C4-2B (cell line): ENCODE data around the gene EXOC7.
"Not testable (repeated sequence)": the region's sequence is repeated elsewhere in the genome, so short reads cannot be mapped to it uniquely, and the experiment has no call there.

Experiments used
- H3K27ac ChIP-seq: fragments of 450-650 bp; 2 replicates; pipeline ENCODE4 v1.5.1; 2017
- ZFX ChIP-seq: fragments of 450-650 bp; IDR thresholded peaks from 2 replicates; pipeline ENCODE4 v1.6.1; 2017
- TF ChIP-seq, protein P1 (sequence below): fragments of 450-650 bp; conservative IDR thresholded peaks from 2 replicates; pipeline ENCODE4 v1.5.1; 2017; ENCODE audit warnings: mild to moderate bottlenecking

The EXOC7 gene

DNA sequence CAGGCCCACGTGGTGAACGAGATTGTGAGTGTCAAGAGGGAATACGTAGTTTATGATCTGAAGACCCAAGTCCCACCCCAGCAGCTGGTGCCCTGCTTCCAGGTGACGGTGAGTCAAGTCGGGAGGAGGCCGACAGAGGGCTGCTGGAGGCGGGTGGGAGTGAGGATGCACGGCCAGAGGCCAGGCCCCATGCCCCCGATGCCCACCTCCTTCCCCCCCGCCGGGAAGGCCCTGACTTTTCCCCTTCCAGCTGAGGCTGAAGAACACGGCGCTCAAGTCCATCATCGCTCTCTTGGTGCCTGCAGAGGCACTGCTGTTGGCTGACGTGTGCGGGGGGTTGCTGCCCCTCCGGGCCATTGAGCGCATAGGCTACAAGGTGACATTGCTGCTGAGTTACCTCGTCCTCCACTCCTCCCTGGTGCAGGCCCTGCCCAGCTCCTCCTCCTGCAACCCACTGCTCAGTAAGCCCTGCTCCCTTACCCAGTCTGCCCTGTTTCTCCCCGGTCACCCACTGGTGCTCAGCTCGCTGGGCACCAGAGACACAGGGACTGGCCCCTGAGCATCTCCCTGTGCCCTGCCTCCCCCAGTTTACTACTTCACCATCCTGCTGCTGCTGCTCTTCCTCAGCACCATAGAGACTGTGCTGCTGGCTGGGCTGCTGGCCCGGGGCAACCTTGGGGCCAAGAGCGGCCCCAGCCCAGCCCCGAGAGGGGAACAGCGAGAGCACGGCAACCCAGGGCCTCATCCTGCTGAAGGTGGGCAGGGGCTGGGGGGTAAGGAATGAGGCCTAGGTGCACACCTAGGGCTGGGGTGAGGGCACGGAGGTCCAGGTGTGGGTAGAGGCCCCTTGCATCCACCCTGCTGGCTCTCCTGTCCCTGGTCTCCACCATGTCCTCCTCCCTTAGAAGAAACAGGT is 22.0 kb downstream of the EXOC7 start:
- TF ChIP-seq ZFX: no peak
- TF ChIP-seq, protein P1, sequence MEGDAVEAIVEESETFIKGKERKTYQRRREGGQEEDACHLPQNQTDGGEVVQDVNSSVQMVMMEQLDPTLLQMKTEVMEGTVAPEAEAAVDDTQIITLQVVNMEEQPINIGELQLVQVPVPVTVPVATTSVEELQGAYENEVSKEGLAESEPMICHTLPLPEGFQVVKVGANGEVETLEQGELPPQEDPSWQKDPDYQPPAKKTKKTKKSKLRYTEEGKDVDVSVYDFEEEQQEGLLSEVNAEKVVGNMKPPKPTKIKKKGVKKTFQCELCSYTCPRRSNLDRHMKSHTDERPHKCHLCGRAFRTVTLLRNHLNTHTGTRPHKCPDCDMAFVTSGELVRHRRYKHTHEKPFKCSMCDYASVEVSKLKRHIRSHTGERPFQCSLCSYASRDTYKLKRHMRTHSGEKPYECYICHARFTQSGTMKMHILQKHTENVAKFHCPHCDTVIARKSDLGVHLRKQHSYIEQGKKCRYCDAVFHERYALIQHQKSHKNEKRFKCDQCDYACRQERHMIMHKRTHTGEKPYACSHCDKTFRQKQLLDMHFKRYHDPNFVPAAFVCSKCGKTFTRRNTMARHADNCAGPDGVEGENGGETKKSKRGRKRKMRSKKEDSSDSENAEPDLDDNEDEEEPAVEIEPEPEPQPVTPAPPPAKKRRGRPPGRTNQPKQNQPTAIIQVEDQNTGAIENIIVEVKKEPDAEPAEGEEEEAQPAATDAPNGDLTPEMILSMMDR: no peak
- H3K27ac ChIP-seq: no peak overlapping the region

DNA sequence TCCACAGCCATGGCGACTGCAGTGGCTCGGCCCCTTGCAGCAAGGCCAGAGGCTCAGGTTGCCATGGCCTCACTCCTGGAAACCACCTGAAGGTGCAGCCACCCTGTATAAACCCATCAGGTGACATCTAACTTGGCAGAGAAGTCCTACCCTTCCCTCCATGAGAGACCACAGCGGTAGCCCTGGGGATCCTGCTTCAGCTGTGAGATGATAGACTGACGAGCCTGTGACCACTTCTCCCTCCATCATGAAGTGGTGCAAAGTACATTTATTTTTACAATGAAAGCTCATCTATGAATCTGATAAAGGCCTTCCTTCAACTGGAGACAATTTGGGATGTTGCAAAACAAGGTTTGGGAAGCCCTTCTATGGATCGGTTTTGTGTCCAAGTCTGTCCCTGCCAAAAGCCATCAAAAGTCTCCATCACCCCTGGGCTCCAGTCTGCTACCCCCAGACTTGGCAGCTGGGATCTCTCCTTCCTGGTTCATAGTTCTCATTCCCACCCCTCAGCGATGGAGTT is 22.8 kb downstream of the EXOC7 start:
- no peak for TF ChIP-seq ZFX
- TF ChIP-seq, protein P1: no peak
- H3K27ac ChIP-seq: no peak overlapping the region

DNA sequence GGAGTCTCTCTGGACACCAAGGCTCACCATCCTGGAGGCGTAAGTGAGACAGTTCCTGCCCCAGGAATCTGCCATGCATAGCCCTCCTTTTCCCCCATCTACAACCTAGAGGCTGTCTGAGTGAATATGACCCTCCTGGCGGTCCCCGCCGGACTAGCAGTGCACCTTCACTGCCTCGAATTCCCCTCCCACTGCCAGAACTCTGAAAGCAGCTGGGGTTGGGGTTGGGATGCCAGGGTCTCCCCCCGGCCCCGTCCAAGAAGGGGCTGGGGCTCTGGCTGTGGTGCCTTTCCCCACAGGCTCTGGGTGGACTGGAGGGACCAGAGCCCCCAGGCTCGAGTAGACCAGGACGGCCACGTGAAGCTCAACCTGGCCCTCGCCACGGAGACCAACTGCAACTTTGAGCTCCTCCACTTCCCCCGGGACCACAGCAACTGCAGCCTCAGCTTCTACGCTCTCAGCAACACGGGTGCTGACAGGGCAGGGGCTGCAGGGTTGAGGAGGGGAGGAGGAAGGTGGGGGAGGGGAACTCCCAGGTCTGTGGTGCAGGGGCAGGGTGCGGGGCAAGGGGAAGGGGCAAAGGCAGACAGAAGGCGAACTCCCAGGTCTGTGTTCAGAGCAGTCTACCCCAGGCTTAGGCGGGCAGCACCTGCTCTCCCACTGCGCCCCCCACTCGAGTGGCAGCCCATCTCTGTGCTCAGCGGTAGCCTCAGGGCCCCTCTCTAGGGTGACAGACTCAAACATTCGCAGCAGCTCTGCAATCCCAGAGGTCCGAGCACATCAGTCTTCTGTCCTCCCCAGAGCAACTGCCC is 23.4 kb downstream of the EXOC7 start:
- TF ChIP-seq ZFX: no peak
- TF ChIP-seq, protein P1: no peak
- H3K27ac ChIP-seq: no peak overlapping the region

DNA sequence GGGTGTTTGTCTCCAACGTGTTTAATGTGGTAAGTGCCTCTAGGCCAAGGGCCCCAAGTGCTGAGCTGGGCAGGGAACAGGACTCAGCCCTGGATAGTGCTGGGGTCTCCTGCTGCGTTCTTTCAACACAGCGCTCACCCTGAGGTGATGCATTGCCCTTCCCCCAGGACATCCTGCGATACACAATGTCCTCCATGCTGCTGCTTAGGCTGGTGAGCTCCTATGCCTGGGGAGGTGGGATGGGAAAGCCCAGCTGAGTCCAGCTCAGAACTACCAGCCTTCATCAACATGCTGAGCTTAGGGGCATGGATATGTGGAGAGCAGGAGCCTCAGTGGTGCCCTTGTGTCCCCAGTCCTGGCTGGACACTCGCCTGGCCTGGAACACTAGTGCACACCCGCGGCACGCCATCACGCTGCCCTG is 24.0 kb downstream of the EXOC7 start:
- no peak overlapping the region for H3K27ac ChIP-seq
- TF ChIP-seq, protein P1: no peak
- TF ChIP-seq ZFX: no peak

DNA sequence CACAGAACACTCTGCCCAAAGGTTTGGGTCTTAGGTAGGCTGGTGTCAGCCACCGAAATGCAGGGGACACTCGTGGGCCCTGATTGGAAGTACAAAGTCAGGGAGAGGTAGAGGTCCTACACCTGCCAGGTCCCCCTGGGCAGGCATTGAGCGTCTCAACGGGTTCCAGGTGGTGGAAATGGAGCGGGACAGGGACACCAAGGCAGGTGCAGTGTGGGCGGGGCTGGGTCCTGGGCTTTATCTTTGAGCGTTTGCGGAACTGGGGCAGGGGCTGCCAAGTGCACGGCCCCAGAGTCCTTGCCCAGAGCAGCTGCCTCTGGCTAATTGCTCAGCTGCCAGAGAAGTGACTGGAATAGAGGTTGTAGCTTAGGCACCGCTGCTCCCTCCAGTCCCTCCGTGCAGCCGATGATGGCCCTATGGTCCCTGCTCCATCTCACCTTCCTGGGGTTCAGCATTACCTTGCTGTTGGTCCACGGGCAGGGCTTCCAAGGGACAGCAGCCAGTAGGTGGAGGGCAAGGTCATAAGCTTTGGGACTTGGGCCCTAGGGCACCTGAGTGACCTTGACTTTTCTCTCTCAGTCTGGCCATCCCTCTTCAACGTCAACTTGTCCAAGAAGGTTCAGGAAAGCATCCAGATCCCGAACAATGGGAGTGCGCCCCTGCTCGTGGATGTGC is 24.6 kb downstream of the EXOC7 start, which contains the start of gene ZACN:
TSS of gene ZACN (plus strand) at position 323 of the 675 bp plus-strand sequence. CDS start at position 406, 83 bp downstream.
- no peak within 1 kb of the TSS for H3K27ac ChIP-seq
- no peak for TF ChIP-seq ZFX
- TF ChIP-seq, protein P1: no peak

DNA sequence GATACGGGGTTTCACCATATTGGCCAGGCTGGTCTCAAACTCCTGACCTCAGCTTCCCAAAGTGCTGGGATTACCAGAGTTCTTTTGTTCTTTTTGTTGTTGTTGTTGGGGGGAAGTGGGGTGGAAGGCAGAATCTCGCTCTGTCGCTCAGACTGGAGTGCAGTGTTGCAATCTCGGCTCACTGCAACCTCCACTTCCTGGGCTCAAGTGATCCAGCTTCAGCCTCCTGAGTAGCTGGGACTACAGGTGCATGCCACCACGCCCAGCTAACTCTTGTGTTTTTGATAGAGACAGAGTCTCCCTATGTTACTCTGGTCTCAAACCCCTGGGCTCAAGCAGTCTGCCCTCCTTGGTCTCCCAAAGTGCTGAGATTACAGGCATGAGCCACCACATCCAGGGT is 25.2 kb downstream of the EXOC7 start:
- not testable (repeated sequence) for H3K27ac ChIP-seq

DNA sequence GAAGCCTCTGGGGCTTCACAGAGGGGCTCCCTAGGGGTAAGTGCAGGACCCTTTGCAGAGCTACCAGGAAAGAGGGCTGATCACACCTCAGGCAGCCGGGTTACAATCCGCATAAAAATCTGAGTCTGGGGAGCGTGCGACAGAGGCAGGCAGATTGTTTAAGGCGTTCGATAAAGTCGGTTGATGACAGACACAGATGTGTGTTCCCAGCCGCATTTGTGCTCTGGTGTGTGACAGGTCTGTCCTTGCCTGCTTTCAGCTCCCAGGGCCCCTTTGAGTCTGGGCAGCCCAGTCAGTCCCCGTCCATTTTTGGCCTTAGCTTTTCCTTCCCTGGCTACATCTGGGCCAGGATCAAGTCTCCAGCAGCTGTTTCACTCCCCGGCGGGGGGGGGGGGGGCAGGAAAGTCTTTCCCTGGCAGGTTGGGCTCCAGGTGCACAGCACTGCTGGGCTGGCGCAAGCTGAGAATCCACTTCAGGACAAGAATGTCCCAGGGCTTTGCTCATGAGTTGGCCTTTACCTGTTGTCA is 25.9 kb downstream of the EXOC7 start:
- TF ChIP-seq ZFX: no peak
- TF ChIP-seq, protein P1: no peak
- no peak overlapping the region for H3K27ac ChIP-seq
